GM13977 (cell line): ENCODE data around the gene TSFM.

Experiments
- DNase-seq: peaks from one replicate; pipeline ENCODE4 v3.0.0; 2012; ENCODE audit warnings: low spot score
- CTCF ChIP-seq: IDR thresholded peaks from 2 replicates; pipeline ENCODE4 v1.5.1; 2012; ENCODE audit warnings: mild to moderate bottlenecking, control low read depth; ENCODE audit not compliant: insufficient read depth; ENCODE audit errors: extremely low read depth, missing control alignments
- in situ Hi-C: fragments of 300-500 bp; cut with MboI; formaldehyde crosslinking; loops from one replicate; pipeline ENCODE4 v1.12.0; 2022; ENCODE audit warnings: low sequenced_read_pairs, low pct_unique_long_range_greater_than_20kb, mixed read lengths, inconsistent platforms; ENCODE audit not compliant: unreplicated experiment

The TSFM gene

DNA sequence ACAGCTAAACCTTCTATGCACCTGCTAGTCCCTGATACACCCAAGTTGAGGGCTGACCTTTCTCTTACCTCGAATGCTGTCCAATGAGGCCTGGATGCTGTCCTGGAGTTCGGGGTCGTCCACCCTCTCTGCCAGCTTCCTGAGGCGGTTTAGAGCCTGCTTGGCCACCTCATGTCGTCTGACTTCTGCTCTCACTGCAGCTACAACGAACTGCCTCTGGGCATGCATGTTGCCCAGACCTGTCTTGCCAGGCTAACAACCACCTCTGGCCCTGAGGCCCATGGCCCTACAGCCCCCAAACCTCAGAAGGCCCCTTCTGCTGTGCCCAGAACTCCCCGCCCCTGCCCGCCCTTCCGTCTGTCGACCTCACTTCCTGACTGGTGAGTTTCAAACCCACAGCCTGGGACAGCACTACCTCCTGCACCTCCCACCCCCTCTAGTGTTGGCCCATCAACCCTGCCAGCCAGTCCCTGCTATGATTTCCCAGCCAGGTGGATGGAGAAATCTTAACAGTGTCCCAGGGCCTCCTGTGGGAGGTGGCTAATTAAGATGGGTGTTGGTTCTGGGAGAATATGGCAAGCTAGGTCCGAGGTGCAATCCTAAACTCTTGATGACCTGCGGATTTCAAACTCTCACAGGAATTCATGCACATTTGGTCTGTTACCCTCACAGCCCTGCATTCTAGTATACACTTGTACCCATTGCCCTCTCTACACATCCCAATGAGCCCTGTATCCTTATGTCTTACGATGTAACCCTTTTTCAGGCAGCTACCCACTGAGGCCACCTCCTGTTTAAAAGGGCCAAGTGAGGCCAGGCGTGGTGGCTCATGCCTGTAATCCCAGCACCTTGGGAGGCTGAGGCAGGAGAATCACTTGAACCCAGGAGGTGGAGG is 40.5 kb upstream of the TSFM start:
- DNase-seq: peak; percentile 79
- peak; percentile 53 for TF ChIP-seq CTCF
- in situ Hi-C loops: no loop called here

GRCh38 chr12:57743769-57744168 is 38.8 kb upstream of the TSFM start:
- no peak for DNase-seq
- no peak for TF ChIP-seq CTCF
- in situ Hi-C loops: no loop called here

DNA sequence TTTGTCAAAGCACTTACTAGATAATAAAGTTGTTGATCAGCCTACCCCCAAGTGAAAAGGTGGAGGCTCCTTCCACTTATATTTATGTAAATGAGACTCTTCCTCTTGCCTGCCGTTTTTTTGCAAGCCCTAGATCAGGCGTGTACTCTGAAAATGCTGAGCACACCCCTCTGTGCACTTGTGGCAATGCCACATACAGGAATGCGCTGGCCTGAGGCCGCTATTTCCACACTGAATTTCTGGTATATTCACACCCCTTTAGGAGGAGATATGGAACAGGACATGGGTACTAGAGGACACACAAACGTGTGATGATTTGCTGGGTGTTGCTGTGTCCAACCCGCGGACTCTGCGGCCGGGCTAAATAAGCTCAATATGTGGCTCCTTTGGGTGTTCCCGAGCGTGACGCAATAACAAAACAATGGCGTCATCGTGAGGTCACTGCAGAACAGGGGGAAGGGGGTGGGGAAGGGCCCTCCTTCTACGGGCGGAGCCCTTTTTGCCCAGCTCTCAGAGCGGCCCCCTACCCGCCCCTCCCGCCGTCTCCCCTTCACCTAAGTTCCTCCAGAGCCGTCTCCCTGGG is 38.3 kb upstream of the TSFM start:
- peak; percentile 75 for DNase-seq
- in situ Hi-C loops: no loop called here
- no peak for TF ChIP-seq CTCF

DNA sequence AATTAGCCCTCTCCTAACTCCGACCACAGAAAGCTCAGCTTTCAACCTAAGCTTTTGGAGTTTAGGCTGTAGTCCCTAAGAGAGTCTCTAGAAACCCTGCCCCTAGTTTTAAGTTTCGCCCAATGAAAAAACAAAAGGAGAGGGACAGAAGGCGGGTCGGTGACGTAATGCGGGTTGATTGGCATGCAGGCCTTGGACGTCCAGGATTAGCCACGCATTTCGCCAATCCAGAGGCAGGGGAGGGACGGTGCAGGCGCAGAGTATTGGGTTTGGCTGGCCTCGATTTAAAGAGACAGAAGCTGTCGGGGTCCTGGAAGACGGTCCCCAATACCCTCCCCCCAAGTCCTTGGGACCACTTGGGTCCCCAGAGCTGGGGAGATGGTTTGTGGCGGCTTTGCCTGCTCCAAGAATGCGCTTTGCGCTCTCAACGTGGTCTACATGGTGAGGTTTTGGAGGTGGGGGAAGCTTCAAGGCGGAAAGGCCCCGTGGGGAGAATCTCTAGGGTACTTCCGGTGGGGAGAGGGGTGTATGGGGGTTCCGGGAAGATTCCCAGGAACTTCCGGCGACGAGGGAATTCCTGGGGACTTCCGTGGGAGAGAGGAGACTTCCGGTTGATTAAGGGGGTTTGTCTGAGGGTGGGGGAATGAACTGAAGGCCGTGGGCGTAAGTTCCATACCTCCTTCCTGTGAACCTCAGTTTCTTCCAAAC is 37.7 kb upstream of the TSFM start, which contains the start of gene TSPAN31:
Gene TSPAN31, plus strand, starts transcription at position 263 of the 708 bp plus-strand sequence. Its CDS starts 116 bp downstream, at position 379.
- peak; percentile 94 for DNase-seq
- TF ChIP-seq CTCF: no peak
- in situ Hi-C loops: no loop called here

- TF ChIP-seq CTCF: no peak
- no peak for DNase-seq
- in situ Hi-C loops: no loop called here
Measured at GRCh38 chr12:57745485-57745881, 37.1 kb upstream of the TSFM start.

GRCh38 chr12:57746025-57746424 is 36.6 kb upstream of the TSFM start:
- in situ Hi-C loops: no loop called here
- TF ChIP-seq CTCF: no peak
- DNase-seq: no peak
